ENCODE data around the gene AP2A2. TPM values are rescaled to one million over a fixed set of nuclear protein-coding genes. Genes with fewer than 3 reads are reported as not detected.

The AP2A2 gene
- total RNA-seq, 1 donor from 2014 or later, result 78.1 TPM

DNA sequence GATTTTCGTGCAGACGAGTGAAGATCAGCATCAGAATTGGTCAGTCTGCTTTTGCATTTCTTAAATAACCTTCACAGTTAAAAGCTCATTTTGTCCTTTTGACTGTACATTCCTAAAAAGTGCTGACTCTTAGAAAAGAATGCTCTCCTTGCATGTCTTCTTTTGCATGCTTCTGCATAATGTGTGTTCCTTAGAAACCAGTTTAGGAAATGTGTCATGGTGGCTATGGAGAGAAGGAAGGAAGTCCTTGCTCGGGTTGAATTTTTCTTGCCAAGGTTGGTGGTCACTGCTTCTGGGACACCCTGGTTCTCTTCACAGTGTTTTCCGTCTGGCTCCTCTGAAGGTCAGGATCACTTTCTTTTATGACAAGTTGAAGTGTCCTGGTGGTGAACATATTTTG is 6.8 kb downstream of the AP2A2 start:
- Mint-ChIP-seq H3K36me3 (ENCODE audit: low read depth) (no peaks in the 10 kb centered on the region), H3K27ac (ENCODE audit: unreplicated experiment) (peak overlapping the region; percentile 89), H3K27me3 (ENCODE audit: low read depth) (no peaks in the 10 kb centered on the region), H3K9me3 (no peaks in the 10 kb centered on the region), H3K4me3 (peak overlapping the region; percentile 61), H3K4me1 (peaks cover 34% of the 10 kb centered on the region)
- DNase-seq (ENCODE audit: low read depth, low spot score), result no peak
- TF ChIP-seq, protein P1, sequence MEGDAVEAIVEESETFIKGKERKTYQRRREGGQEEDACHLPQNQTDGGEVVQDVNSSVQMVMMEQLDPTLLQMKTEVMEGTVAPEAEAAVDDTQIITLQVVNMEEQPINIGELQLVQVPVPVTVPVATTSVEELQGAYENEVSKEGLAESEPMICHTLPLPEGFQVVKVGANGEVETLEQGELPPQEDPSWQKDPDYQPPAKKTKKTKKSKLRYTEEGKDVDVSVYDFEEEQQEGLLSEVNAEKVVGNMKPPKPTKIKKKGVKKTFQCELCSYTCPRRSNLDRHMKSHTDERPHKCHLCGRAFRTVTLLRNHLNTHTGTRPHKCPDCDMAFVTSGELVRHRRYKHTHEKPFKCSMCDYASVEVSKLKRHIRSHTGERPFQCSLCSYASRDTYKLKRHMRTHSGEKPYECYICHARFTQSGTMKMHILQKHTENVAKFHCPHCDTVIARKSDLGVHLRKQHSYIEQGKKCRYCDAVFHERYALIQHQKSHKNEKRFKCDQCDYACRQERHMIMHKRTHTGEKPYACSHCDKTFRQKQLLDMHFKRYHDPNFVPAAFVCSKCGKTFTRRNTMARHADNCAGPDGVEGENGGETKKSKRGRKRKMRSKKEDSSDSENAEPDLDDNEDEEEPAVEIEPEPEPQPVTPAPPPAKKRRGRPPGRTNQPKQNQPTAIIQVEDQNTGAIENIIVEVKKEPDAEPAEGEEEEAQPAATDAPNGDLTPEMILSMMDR (conservative IDR thresholded peaks at IDR 0.05), result no peak

DNA sequence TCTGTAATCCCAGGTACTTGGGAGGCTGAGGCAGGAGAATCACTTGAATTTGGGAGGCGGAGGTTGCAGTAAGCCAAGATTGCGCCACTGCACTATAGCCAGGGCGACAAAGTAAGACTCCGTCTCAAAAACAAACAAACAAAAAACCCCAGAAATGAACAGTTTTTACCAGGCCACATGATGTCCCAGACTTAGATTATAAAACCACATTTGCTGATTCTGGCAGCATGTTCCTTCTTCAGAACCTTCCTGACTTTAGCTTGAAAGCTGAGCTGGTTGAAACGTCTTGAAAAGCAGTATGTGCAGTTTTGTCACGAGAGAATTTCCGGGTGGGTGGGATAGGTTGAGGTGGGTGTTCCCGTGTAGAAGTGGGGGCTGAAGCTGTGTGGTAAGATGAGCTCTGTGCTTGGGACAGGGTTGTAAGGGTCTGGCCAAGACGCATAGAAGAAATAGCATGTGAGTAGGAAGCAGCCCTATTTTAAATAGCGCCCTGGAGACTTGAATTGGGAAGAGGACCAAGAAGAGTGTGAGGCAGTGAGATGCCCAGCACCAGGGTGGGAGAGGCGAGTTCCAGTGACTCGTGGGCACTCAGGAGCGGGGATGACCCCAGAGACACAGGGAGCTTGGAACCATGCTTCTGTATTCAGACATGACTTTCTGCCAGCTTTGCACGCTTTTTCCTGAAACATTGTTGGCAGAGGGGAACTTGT is 7.6 kb downstream of the AP2A2 start:
- TF ChIP-seq, protein P1 (conservative IDR thresholded peaks at IDR 0.05), result no peak
- H3K9me3 Mint-ChIP-seq, result no peaks in the 10 kb centered on the region
- peaks cover 36% of the 10 kb centered on the region for H3K4me1 Mint-ChIP-seq
- H3K4me3 Mint-ChIP-seq, result no peak overlapping the region
- DNase-seq (ENCODE audit: low read depth, low spot score), result no peak
- no peaks in the 10 kb centered on the region for H3K27me3 Mint-ChIP-seq (ENCODE audit: low read depth)
- peak overlapping the region; percentile 32 for H3K27ac Mint-ChIP-seq (ENCODE audit: unreplicated experiment)
- no peaks in the 10 kb centered on the region for H3K36me3 Mint-ChIP-seq (ENCODE audit: low read depth)

DNA sequence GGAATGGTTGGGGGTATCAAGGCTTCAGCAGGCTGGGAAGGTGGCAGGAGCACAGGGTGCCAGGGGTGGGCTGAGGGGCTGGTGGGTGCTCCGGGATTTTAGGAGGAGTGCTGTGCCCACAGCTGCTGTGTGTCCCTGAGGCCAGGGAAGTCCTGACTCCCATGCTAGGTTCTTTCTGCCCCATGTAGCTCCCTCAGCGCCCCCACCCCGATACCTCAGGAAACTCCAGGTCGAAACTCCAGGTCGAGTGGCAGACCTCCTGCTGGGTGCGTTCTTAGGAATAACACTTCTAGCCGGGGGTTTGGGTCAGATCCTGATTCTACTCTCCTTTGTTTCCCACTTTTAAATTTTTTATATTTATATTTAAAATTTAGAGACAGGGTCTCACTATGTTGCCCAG is 8.3 kb downstream of the AP2A2 start:
- H3K4me1 Mint-ChIP-seq, result peaks cover 33% of the 10 kb centered on the region
- TF ChIP-seq, protein P1 (conservative IDR thresholded peaks at IDR 0.05), result no peak
- H3K27me3 Mint-ChIP-seq (ENCODE audit: low read depth), result no peaks in the 10 kb centered on the region
- no peak for DNase-seq (ENCODE audit: low read depth, low spot score)
- no peaks in the 10 kb centered on the region for H3K9me3 Mint-ChIP-seq
- H3K36me3 Mint-ChIP-seq (ENCODE audit: low read depth), result no peaks in the 10 kb centered on the region
- no peak overlapping the region for H3K4me3 Mint-ChIP-seq
- no peak overlapping the region for H3K27ac Mint-ChIP-seq (ENCODE audit: unreplicated experiment)

DNA sequence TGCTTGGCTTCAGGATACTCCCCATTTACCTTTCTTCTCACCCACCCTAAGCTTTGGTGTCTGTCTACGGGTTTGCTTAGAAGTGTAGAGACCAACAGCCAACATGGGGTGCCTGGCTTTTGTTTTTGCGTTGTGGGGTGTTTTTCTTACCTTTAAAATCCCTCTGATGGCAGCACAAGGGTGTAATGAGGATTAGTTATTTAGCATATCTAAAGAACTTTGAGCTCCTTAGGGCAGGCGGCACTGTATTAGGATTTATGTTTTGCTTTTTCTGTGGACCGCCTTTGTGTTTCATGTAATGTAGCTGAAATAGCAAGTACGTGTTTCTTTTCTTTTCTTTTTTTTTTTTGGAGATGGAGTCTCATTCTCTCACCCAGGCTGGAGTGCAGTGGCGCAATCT is 8.9 kb downstream of the AP2A2 start:
- no peak for DNase-seq (ENCODE audit: low read depth, low spot score)
- Mint-ChIP-seq H3K4me3 (no peak overlapping the region), H3K36me3 (ENCODE audit: low read depth) (no peaks in the 10 kb centered on the region), H3K27ac (ENCODE audit: unreplicated experiment) (no peak overlapping the region), H3K4me1 (peaks cover 32% of the 10 kb centered on the region), H3K9me3 (no peaks in the 10 kb centered on the region), H3K27me3 (ENCODE audit: low read depth) (no peaks in the 10 kb centered on the region)
- TF ChIP-seq, protein P1 (conservative IDR thresholded peaks at IDR 0.05), result no peak

DNA sequence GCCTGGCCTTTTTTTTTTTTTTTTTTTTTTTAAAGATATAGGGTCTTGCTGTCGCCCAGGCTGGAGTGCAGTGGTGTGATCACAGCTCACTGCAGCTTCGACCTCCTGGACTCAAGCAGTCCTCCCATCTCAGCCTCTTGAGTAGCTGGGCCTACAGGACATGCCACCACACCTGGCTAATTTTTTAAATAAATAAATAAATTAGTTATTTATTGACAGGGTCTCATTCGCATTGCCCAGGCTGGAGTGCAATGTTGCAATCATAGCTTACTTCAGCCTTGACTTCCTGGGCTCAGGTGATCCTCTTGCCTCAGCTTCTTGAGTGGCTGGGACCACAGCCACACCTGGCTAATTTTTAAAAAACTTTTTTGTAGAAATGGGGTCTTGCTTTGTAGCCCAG is 10.5 kb downstream of the AP2A2 start:
- peaks cover 41% of the 10 kb centered on the region for H3K4me1 Mint-ChIP-seq
- H3K9me3 Mint-ChIP-seq, result no peaks in the 10 kb centered on the region
- H3K4me3 Mint-ChIP-seq, result no peak overlapping the region
- H3K27me3 Mint-ChIP-seq (ENCODE audit: low read depth), result no peaks in the 10 kb centered on the region
- TF ChIP-seq, protein P1 (conservative IDR thresholded peaks at IDR 0.05), result no peak
- H3K36me3 Mint-ChIP-seq (ENCODE audit: low read depth), result no peaks in the 10 kb centered on the region
- no peak overlapping the region for H3K27ac Mint-ChIP-seq (ENCODE audit: unreplicated experiment)
- DNase-seq (ENCODE audit: low read depth, low spot score), result no peak
